Measurements from ENCODE around the gene MORN1.

MORN1 gene

GRCh38 chr1:2391931-2392509 lies 666 bp upstream of the MORN1 start:
- Mint-ChIP-seq H3K9me3 (no peaks in the 10 kb centered on the region), H3K27me3 (no peaks in the 10 kb centered on the region), H3K4me1 (ENCODE audit: low read depth) (peaks cover 44% of the 10 kb centered on the region), H3K36me3 (ENCODE audit: low read depth) (peaks cover 64% of the 10 kb centered on the region), H3K27ac (peak overlapping the region; percentile 93), H3K4me3 (peak overlapping the region; percentile 89)
- peak; percentile 48 for DNase-seq

GRCh38 chr1:2389644-2390043 lies 1.7 kb downstream of the MORN1 start:
- peaks cover 52% of the 10 kb centered on the region for H3K36me3 Mint-ChIP-seq (ENCODE audit: low read depth)
- no peaks in the 10 kb centered on the region for H3K27me3 Mint-ChIP-seq
- peaks cover 33% of the 10 kb centered on the region for H3K4me1 Mint-ChIP-seq (ENCODE audit: low read depth)
- no peaks in the 10 kb centered on the region for H3K9me3 Mint-ChIP-seq
- H3K4me3 Mint-ChIP-seq: peak overlapping the region; percentile 84
- H3K27ac Mint-ChIP-seq: peak overlapping the region; percentile 79
- DNase-seq: no peak

GRCh38 chr1:2388004-2388913 lies 3.1 kb downstream of the MORN1 start:
- no peak overlapping the region for H3K27ac Mint-ChIP-seq
- H3K27me3 Mint-ChIP-seq: no peaks in the 10 kb centered on the region
- H3K9me3 Mint-ChIP-seq: no peaks in the 10 kb centered on the region
- H3K4me1 Mint-ChIP-seq (ENCODE audit: low read depth): peaks cover 19% of the 10 kb centered on the region
- no peak for DNase-seq
- no peak overlapping the region for H3K4me3 Mint-ChIP-seq
- H3K36me3 Mint-ChIP-seq (ENCODE audit: low read depth): peaks cover 38% of the 10 kb centered on the region

- peaks cover 27% of the 10 kb centered on the region for H3K36me3 Mint-ChIP-seq (ENCODE audit: low read depth)
- no peak overlapping the region for H3K27ac Mint-ChIP-seq
- peaks cover 10% of the 10 kb centered on the region for H3K4me1 Mint-ChIP-seq (ENCODE audit: low read depth)
- no peaks in the 10 kb centered on the region for H3K9me3 Mint-ChIP-seq
- no peaks in the 10 kb centered on the region for H3K27me3 Mint-ChIP-seq
- no peak overlapping the region for H3K4me3 Mint-ChIP-seq
- DNase-seq: no peak
These were observed 4.4 kb downstream of the MORN1 start for GRCh38 chr1:2386636-2387611.

- Mint-ChIP-seq H3K4me1 (ENCODE audit: low read depth) (peaks cover 12% of the 10 kb centered on the region), H3K36me3 (ENCODE audit: low read depth) (peaks cover 25% of the 10 kb centered on the region), H3K27ac (no peak overlapping the region), H3K9me3 (no peaks in the 10 kb centered on the region), H3K27me3 (no peaks in the 10 kb centered on the region), H3K4me3 (no peak overlapping the region)
- DNase-seq: no peak
These were observed 5.6 kb downstream of the MORN1 start for GRCh38 chr1:2385606-2386280.

GRCh38 chr1:2384941-2385481 lies 6.3 kb downstream of the MORN1 start:
- Mint-ChIP-seq H3K27ac (no peak overlapping the region), H3K36me3 (ENCODE audit: low read depth) (peaks cover 24% of the 10 kb centered on the region), H3K4me1 (ENCODE audit: low read depth) (peaks cover 6% of the 10 kb centered on the region), H3K4me3 (no peak overlapping the region), H3K9me3 (no peaks in the 10 kb centered on the region), H3K27me3 (no peaks in the 10 kb centered on the region)
- DNase-seq: no peak

GRCh38 chr1:2384130-2384860 lies 7.1 kb downstream of the MORN1 start:
- H3K27ac Mint-ChIP-seq: no peak overlapping the region
- no peaks in the 10 kb centered on the region for H3K9me3 Mint-ChIP-seq
- no peak overlapping the region for H3K4me3 Mint-ChIP-seq
- DNase-seq: no peak
- peaks cover 24% of the 10 kb centered on the region for H3K36me3 Mint-ChIP-seq (ENCODE audit: low read depth)
- no peaks in the 10 kb centered on the region for H3K27me3 Mint-ChIP-seq
- H3K4me1 Mint-ChIP-seq (ENCODE audit: low read depth): peaks cover 3% of the 10 kb centered on the region

- Mint-ChIP-seq H3K36me3 (ENCODE audit: low read depth) (peaks cover 24% of the 10 kb centered on the region), H3K27ac (no peak overlapping the region), H3K4me1 (ENCODE audit: low read depth) (peaks cover 3% of the 10 kb centered on the region), H3K27me3 (no peaks in the 10 kb centered on the region), H3K9me3 (no peaks in the 10 kb centered on the region), H3K4me3 (no peak overlapping the region)
- DNase-seq: no peak
These were observed 7.8 kb downstream of the MORN1 start for GRCh38 chr1:2383576-2383975.

- DNase-seq: peak; percentile 50
- Mint-ChIP-seq H3K9me3 (no peaks in the 10 kb centered on the region), H3K4me3 (no peak overlapping the region), H3K36me3 (ENCODE audit: low read depth) (peaks cover 16% of the 10 kb centered on the region), H3K27me3 (no peaks in the 10 kb centered on the region), H3K27ac (no peak overlapping the region), H3K4me1 (ENCODE audit: low read depth) (peaks cover 3% of the 10 kb centered on the region)
These were observed 8.6 kb downstream of the MORN1 start for GRCh38 chr1:2382621-2383361.

GRCh38 chr1:2381741-2382620 lies 9.4 kb downstream of the MORN1 start:
- DNase-seq: peak; percentile 87
- peaks cover 3% of the 10 kb centered on the region for H3K4me1 Mint-ChIP-seq (ENCODE audit: low read depth)
- H3K9me3 Mint-ChIP-seq: no peaks in the 10 kb centered on the region
- H3K36me3 Mint-ChIP-seq (ENCODE audit: low read depth): peaks cover 11% of the 10 kb centered on the region
- H3K27ac Mint-ChIP-seq: peak overlapping the region; percentile 40
- H3K4me3 Mint-ChIP-seq: no peak overlapping the region
- no peaks in the 10 kb centered on the region for H3K27me3 Mint-ChIP-seq

- Mint-ChIP-seq H3K4me1 (ENCODE audit: low read depth) (peaks cover 3% of the 10 kb centered on the region), H3K4me3 (no peak overlapping the region), H3K27me3 (no peaks in the 10 kb centered on the region), H3K27ac (no peak overlapping the region), H3K36me3 (ENCODE audit: low read depth) (peaks cover 4% of the 10 kb centered on the region), H3K9me3 (no peaks in the 10 kb centered on the region)
- DNase-seq: no peak
These were observed 10.3 kb downstream of the MORN1 start for GRCh38 chr1:2380816-2381591.

Data from activated T-cell treated with anti-CD3 and anti-CD28 coated beads, Interleukin-2, amount 50 U/mL, for 24 hours (primary cell).